Hepatocyte (in vitro differentiated cells): Measurements from ENCODE around the gene TCEAL4. TPM values are rescaled to one million over a fixed set of nuclear protein-coding genes. Genes with fewer than 3 reads are reported as not detected.

ENCODE experiments used
- DNase-seq: peaks from one replicate; pipeline ENCODE4 v3.0.0-alpha.2; 2016; ENCODE audit warnings: low spot score
- H2AFZ ChIP-seq: fragments of 200-600 bp; sonication (generic); 2 replicates; pipeline ENCODE4 v1.6.0; 2016; ENCODE audit warnings: antibody characterized with exemption, mild to moderate bottlenecking
- H3K27ac ChIP-seq: fragments of 200-600 bp; sonication (generic); 2 replicates; pipeline ENCODE4 v1.5.1; 2016; ENCODE audit warnings: mild to moderate bottlenecking
- H3K27me3 ChIP-seq: fragments of 200-600 bp; sonication (generic); 2 replicates; pipeline ENCODE4 v1.6.1; 2016
- H3K36me3 ChIP-seq: fragments of 200-600 bp; sonication (generic); replicated peaks from 2 replicates; pipeline ENCODE4 v1.5.1; 2016; ENCODE audit warnings: low read depth; ENCODE audit not compliant: insufficient read depth
- H3K4me1 ChIP-seq: fragments of 200-600 bp; sonication (generic); 2 replicates; pipeline ENCODE4 v1.5.1; 2016; ENCODE audit warnings: mild to moderate bottlenecking, moderate library complexity; ENCODE audit not compliant: insufficient read depth
- H3K4me2 ChIP-seq: fragments of 200-600 bp; sonication (generic); 2 replicates; pipeline ENCODE4 v1.6.0; 2016
- H3K4me3 ChIP-seq: fragments of 200-600 bp; sonication (generic); 2 replicates; pipeline ENCODE4 v1.5.1; 2016; ENCODE audit warnings: mild to moderate bottlenecking
- H3K79me2 ChIP-seq: fragments of 200-600 bp; sonication (generic); 2 replicates; pipeline ENCODE4 v1.6.0; 2017; ENCODE audit warnings: mild to moderate bottlenecking
- H3K9me2 ChIP-seq: fragments of 200-600 bp; sonication (generic); replicated peaks from 2 replicates; pipeline ENCODE4 v1.6.0; 2017; ENCODE audit warnings: mild to moderate bottlenecking; ENCODE audit not compliant: insufficient read depth
- H3K9me3 ChIP-seq: fragments of 200-600 bp; sonication (generic); 2 replicates; pipeline ENCODE4 v1.5.1; 2016; ENCODE audit warnings: low read depth, mild to moderate bottlenecking
- H4K20me1 ChIP-seq: fragments of 200-600 bp; sonication (generic); 2 replicates; pipeline ENCODE4 v1.6.0; 2016; ENCODE audit warnings: mild to moderate bottlenecking; ENCODE audit not compliant: insufficient read depth, poor library complexity, severe bottlenecking
- EZH2 ChIP-seq: fragments of 200-600 bp; sonication (generic); IDR thresholded peaks from 2 replicates; pipeline ENCODE4 v1.6.1; 2016; ENCODE audit warnings: antibody characterized with exemption, mild to moderate bottlenecking, borderline replicate concordance
- EZH2phosphoT487 ChIP-seq: fragments of 200-600 bp; sonication (generic); IDR thresholded peaks from one replicate; pipeline ENCODE4 v1.6.1; 2018; ENCODE audit warnings: antibody characterized with exemption, mild to moderate bottlenecking, low read depth, moderate library complexity; ENCODE audit not compliant: unreplicated experiment, severe bottlenecking
- WGBS: methylation state at CpG from one replicate; pipeline ENCODE4 v1.1.6; 2016; ENCODE audit warnings: low lambda C conversion rate; ENCODE audit errors: missing lambda C conversion rate; 5-methylcytosine and 5-hydroxymethylcytosine counted together
- polyA plus RNA-seq: library from polyadenylated mRNA; unstranded; fragments of >200 nt; fragmentation: Nextera tagmentation; extraction: Ambion mirVana; gene quantifications from 2 replicates; pipeline ENCODE4 v1.2.1, GENCODE V29; 2016
- total RNA-seq: library from RNA; depleted of rRNA; stranded (reverse); fragments of >200 nt; gene quantifications from 2 replicates; pipeline ENCODE4 v1.2.3, GENCODE V29; 2014
- TF ChIP-seq, protein P1 (sequence below): fragments of 200-600 bp; sonication (generic); IDR thresholded peaks from 2 replicates; pipeline ENCODE4 v1.5.1; 2016; ENCODE audit warnings: antibody characterized with exemption, mild to moderate bottlenecking; ENCODE audit not compliant: poor library complexity

TCEAL4 gene
- total and polyA plus RNA-seq, 2 experiments from 2014 or later: 84.2 to 171 TPM

DNA sequence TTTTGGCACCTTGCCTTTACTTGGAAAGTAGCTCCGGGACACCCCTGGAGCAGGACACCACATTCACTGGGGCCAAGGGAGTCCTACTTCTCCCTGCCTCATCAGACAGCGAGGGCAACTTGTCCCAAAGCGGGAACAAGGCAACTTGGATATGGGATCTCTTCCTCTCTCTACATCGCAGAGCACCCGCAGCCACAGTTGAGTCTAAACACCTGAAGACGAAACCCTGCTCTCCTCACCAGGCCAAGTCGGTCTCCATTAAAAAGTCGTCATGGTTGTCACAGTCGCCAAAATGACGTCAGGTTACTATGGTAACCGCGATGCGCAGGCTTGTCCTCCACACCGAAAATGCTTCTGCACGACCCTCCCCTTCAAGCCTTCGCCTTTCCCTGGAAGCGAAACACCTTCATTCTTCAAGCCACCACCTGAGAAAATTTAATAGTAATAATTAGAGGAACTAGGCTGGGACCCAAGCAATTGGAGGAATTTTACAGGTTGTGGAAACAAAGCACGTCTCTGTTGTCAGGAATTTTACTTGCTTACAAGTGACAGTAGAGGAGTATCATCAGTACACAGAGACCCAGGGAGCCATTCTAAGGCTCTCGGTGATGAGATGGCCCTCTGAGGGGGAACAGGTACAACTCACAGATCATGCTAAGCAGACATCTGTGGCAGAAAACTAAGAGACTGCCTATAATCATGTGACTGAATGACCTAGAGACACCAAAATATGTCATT lies 30.5 kb upstream of the TCEAL4 start:
- Histone ChIP-seq H3K79me2 (no peaks in the 10 kb centered on the region), H2AFZ (peak overlapping the region; percentile 85), H3K4me3 (peak overlapping the region; percentile 59), H3K36me3 (no peaks in the 10 kb centered on the region), H3K4me2 (peak overlapping the region; percentile 74), H4K20me1 (no peaks in the 10 kb centered on the region), H3K9me3 (no peaks in the 10 kb centered on the region), H3K4me1 (peaks cover 4% of the 10 kb centered on the region), H3K27me3 (no peaks in the 10 kb centered on the region), H3K27ac (peak overlapping the region; percentile 58), H3K9me2 (no peaks in the 10 kb centered on the region)
- WGBS: 34% methylated on average over 19 of the region's 19 CpGs
- peak; percentile 73 for DNase-seq
- TF ChIP-seq, protein P1, sequence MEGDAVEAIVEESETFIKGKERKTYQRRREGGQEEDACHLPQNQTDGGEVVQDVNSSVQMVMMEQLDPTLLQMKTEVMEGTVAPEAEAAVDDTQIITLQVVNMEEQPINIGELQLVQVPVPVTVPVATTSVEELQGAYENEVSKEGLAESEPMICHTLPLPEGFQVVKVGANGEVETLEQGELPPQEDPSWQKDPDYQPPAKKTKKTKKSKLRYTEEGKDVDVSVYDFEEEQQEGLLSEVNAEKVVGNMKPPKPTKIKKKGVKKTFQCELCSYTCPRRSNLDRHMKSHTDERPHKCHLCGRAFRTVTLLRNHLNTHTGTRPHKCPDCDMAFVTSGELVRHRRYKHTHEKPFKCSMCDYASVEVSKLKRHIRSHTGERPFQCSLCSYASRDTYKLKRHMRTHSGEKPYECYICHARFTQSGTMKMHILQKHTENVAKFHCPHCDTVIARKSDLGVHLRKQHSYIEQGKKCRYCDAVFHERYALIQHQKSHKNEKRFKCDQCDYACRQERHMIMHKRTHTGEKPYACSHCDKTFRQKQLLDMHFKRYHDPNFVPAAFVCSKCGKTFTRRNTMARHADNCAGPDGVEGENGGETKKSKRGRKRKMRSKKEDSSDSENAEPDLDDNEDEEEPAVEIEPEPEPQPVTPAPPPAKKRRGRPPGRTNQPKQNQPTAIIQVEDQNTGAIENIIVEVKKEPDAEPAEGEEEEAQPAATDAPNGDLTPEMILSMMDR: no peak
- no peak for TF ChIP-seq EZH2phosphoT487
- TF ChIP-seq EZH2: no peak

DNA sequence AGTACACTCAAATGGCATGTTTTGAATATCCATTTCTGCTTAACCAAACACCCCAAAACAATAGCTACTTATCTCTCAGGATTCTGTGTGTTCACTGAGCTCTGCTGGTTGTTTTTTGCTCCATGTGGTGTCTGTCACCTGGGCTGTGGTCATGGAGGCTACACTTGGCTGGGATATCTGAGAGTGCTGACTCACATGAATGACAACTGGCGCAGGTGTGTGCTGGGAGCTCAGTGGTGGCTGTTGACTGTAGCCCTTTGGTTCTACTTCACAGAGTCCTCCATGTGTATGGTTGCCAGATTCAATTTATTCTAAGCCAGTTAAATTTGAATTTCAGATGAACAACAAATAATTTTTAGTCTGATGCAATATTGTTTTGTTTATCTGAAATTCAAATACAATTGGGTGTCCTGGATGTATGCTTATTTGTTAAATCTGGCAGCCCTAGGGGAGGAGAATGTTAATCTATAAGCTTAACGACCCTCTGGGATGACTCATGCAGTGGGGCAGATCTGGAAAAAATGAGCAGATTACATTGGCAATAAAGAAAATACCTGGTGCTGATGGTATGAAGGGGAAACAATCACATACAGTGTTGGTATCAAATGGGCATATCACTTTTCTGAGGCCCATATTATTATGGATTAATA lies 28.2 kb upstream of the TCEAL4 start:
- Histone ChIP-seq H4K20me1 (no peaks in the 10 kb centered on the region), H3K9me2 (no peaks in the 10 kb centered on the region), H3K9me3 (no peaks in the 10 kb centered on the region), H3K4me3 (no peak overlapping the region), H3K27me3 (no peaks in the 10 kb centered on the region), H3K27ac (peak overlapping the region; percentile 18), H3K4me1 (peaks cover 4% of the 10 kb centered on the region), H3K36me3 (no peaks in the 10 kb centered on the region), H3K4me2 (no peak overlapping the region), H3K79me2 (no peaks in the 10 kb centered on the region), H2AFZ (no peak overlapping the region)
- WGBS: 38% methylated on average over 2 of the region's 2 CpGs
- peak; percentile 29 for DNase-seq
- TF ChIP-seq EZH2: no peak

DNA sequence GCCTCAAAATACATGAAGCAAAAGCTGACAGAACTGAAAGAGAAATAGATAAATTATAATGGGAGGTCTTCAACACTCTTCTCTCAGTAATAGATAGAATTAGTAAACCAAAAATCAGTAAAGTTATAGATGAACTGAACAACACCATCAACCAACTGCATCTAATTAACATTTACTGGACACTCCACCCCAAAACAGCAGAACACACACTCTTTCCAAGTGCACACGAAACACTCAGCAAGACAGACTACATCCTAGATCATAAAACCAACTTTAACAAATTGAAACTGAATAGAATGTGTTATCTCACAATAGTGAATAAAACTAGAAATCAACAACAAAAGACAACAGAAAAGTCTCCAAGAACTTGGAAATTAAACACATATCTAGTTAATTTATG lies 25.1 kb upstream of the TCEAL4 start:
- H4K20me1 ChIP-seq: no peaks in the 10 kb centered on the region
- no peak overlapping the region for H2AFZ ChIP-seq
- no peaks in the 10 kb centered on the region for H3K27me3 ChIP-seq
- no peaks in the 10 kb centered on the region for H3K9me2 ChIP-seq
- DNase-seq: no peak
- no peaks in the 10 kb centered on the region for H3K79me2 ChIP-seq
- 78% methylated on average over 1 of the region's 1 CpG for WGBS
- no peak overlapping the region for H3K4me3 ChIP-seq
- H3K4me2 ChIP-seq: no peak overlapping the region
- H3K36me3 ChIP-seq: no peaks in the 10 kb centered on the region
- no peaks in the 10 kb centered on the region for H3K4me1 ChIP-seq
- TF ChIP-seq, protein P1: no peak
- TF ChIP-seq EZH2 (no peak), EZH2phosphoT487 (no peak)
- H3K27ac ChIP-seq: no peak overlapping the region
- no peaks in the 10 kb centered on the region for H3K9me3 ChIP-seq

DNA sequence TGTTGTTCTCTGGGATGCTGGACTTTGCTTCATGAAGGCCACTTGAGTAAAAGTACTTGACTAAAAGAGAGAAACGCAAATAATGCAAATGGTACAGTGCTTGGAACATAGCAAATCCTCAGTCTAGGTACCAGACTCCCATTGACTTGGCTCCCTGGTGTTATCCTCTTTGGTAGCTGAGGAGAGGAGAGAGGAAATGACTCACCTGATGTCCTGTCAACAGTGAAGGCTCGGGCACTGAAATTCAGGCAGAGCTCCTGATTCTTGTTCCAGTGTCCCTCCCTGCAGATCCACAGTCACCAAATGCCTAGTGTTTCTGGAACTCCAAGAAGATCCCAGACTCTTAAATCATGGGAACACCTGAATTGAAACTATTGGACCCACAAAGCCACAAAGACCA lies 22.5 kb upstream of the TCEAL4 start:
- no peak for DNase-seq
- no peaks in the 10 kb centered on the region for H3K9me2 ChIP-seq
- no peak overlapping the region for H3K4me2 ChIP-seq
- no peak overlapping the region for H3K27ac ChIP-seq
- H3K4me3 ChIP-seq: no peak overlapping the region
- no peaks in the 10 kb centered on the region for H4K20me1 ChIP-seq
- H2AFZ ChIP-seq: no peak overlapping the region
- no peaks in the 10 kb centered on the region for H3K4me1 ChIP-seq
- H3K9me3 ChIP-seq: no peaks in the 10 kb centered on the region
- no peaks in the 10 kb centered on the region for H3K36me3 ChIP-seq
- no peaks in the 10 kb centered on the region for H3K27me3 ChIP-seq
- H3K79me2 ChIP-seq: no peaks in the 10 kb centered on the region
- WGBS: 76% methylated on average over 2 of the region's 2 CpGs
- TF ChIP-seq, protein P1: no peak
- no peak for TF ChIP-seq EZH2
- no peak for TF ChIP-seq EZH2phosphoT487
